Thoracic aorta (tissue), 2 donors: ENCODE results near the gene GATAD2A. TPM values are rescaled to one million over a fixed set of nuclear protein-coding genes. Genes with fewer than 3 reads are reported as not detected.
A peak's percentile ranks its signal among the peaks of the same experiment; 100 is the strongest.

Experiments
- ATAC-seq: fragments of 150-250 bp; one replicate; pipeline ENCODE4 v1.8.0; 2017; ENCODE audit warnings: low read depth; ENCODE audit not compliant: insufficient number of reproducible peaks, low FRiP score
- DNase-seq: peaks from one replicate; pipeline ENCODE4 v3.0.0-alpha.2; 2020; ENCODE audit warnings: low spot score
- H3K27ac ChIP-seq, 2 donors: fragments of 200-600 bp; sonication (generic); 1 replicate in 1 of 2; 2 replicates in 1 of 2; pipeline ENCODE4 v1.5.1; 2016; ENCODE audit warnings: mild to moderate bottlenecking in 2 of 2, moderate library complexity in 2 of 2
- H3K27me3 ChIP-seq: fragments of 200-600 bp; sonication (generic); replicated peaks from 2 replicates; pipeline ENCODE4 v1.6.0; 2016; ENCODE audit warnings: mild to moderate bottlenecking; ENCODE audit not compliant: insufficient read depth
- H3K36me3 ChIP-seq: fragments of 200-600 bp; sonication (generic); one replicate; pipeline ENCODE4 v1.5.1; 2016
- H3K4me1 ChIP-seq, 2 donors: fragments of 200-600 bp; sonication (generic); 1 replicate in 1 of 2; 2 replicates in 1 of 2; pipeline versions ENCODE4 v1.5.1 to v1.6.0; 2016; ENCODE audit warnings: low read depth in 2 of 2, mild to moderate bottlenecking in 1 of 2; ENCODE audit not compliant: control insufficient read depth in 1 of 2
- H3K4me3 ChIP-seq: fragments of 200-600 bp; sonication (generic); 2 replicates; pipeline ENCODE4 v1.5.1; 2016; ENCODE audit warnings: mild to moderate bottlenecking
- H3K9me3 ChIP-seq: fragments of 200-600 bp; sonication (generic); 2 replicates; pipeline ENCODE4 v1.5.1; 2016
- total RNA-seq, 2 donors: library from RNA; depleted of rRNA; stranded (reverse); fragments of >200 nt; gene quantifications; one replicate each; pipeline versions ENCODE4 v1.1.0 to v1.2.3, GENCODE V29; 2016
- TF ChIP-seq, protein P1 (sequence below): fragments of 200-600 bp; sonication (generic); IDR thresholded peaks from one replicate; pipeline ENCODE4 v1.5.1; 2019; ENCODE audit warnings: antibody characterized with exemption

The GATAD2A gene
- total RNA-seq, 2 donors from 2014 or later = 55.9 to 79.1 TPM

DNA sequence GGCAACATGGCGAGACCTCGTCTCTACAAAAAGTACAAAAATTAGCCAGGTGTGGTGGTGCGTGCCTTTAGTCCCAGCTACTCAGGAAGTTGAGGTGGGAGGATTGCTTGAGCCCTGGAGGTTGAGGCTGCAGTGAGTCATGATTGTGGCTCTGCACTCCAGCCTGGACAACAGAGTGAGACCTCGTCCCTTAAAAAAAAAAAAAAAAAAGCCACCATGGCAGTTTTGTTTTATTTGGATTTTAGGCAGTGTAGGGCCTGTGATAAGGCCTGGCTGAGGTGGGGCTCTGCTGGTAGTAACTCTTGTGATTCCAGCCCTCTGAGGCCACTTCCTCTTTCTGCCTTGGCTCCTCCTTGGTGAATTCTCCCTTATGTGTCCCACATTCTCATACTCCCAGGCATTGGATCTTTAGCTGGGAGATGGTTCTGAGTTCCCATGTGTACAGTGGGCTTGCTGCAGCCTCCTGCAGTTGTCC lies 39.2 kb downstream of the GATAD2A start:
- Histone ChIP-seq H3K4me3 (no peak overlapping the region), H3K36me3 (no peaks in the 10 kb centered on the region), H3K4me1 (peaks cover 10 to 35% of the 10 kb centered on the region in 2 donors), H3K27me3 (no peaks in the 10 kb centered on the region), H3K9me3 (no peaks in the 10 kb centered on the region), H3K27ac (peak overlapping the region; percentile 14 to 61)
- DNase-seq (no peak), ATAC-seq (peak; percentile 63)
- TF ChIP-seq, protein P1, sequence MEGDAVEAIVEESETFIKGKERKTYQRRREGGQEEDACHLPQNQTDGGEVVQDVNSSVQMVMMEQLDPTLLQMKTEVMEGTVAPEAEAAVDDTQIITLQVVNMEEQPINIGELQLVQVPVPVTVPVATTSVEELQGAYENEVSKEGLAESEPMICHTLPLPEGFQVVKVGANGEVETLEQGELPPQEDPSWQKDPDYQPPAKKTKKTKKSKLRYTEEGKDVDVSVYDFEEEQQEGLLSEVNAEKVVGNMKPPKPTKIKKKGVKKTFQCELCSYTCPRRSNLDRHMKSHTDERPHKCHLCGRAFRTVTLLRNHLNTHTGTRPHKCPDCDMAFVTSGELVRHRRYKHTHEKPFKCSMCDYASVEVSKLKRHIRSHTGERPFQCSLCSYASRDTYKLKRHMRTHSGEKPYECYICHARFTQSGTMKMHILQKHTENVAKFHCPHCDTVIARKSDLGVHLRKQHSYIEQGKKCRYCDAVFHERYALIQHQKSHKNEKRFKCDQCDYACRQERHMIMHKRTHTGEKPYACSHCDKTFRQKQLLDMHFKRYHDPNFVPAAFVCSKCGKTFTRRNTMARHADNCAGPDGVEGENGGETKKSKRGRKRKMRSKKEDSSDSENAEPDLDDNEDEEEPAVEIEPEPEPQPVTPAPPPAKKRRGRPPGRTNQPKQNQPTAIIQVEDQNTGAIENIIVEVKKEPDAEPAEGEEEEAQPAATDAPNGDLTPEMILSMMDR = no peak

DNA sequence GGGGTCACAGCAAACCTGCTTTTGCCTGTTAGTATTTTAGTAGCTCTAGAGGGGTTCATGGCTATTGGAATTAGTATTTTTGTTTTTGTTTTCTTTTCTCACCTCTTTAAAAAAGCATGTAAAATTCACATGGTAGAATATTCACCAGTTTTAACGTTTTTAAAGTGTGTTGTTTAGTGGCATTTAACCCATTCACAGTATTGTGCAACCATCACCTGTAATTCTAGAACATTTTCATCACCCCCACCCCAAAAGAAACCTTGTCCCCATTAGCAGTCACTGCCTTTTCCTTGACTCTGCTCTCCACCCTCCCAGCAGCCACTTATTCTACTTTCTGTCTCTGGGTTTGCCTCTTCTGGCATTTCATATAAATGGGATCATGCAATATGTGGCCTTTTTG lies 39.8 kb downstream of the GATAD2A start:
- ATAC-seq (no peak), DNase-seq (no peak)
- H3K36me3 ChIP-seq = no peaks in the 10 kb centered on the region
- H3K27me3 ChIP-seq = no peaks in the 10 kb centered on the region
- TF ChIP-seq, protein P1 = no peak
- no peaks in the 10 kb centered on the region for H3K9me3 ChIP-seq
- peak overlapping the region; percentile 14 to 61 for H3K27ac ChIP-seq
- H3K4me1 ChIP-seq = peaks cover 10 to 35% of the 10 kb centered on the region in 2 donors
- no peak overlapping the region for H3K4me3 ChIP-seq

DNA sequence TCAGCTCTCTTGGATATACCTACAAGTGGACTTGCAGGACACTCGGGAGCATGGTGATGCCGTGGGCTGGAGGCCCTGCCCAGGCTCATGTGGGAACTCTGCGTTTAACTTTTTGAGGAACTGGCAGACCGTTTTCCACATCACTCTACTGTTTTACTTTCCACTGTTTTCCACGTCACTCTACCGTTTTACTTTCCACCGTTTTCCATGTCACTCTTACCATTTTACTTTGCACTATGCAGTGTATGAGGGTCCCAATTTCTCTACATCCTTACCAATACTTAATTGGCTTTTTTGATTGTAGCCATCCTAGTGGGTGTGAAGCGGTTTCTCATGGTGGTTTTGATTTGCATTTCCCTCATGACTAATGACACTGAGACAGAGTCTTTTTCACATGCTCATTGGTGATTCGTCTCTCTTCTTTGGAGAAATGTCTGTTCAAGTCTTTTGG lies 40.5 kb downstream of the GATAD2A start:
- TF ChIP-seq, protein P1 = no peak
- no peak for DNase-seq
- Histone ChIP-seq H3K27ac (no peak overlapping the region), H3K36me3 (no peaks in the 10 kb centered on the region), H3K4me3 (no peak overlapping the region), H3K9me3 (no peaks in the 10 kb centered on the region), H3K4me1 (peaks cover 10 to 35% of the 10 kb centered on the region in 2 donors), H3K27me3 (no peaks in the 10 kb centered on the region)
- no peak for ATAC-seq

DNA sequence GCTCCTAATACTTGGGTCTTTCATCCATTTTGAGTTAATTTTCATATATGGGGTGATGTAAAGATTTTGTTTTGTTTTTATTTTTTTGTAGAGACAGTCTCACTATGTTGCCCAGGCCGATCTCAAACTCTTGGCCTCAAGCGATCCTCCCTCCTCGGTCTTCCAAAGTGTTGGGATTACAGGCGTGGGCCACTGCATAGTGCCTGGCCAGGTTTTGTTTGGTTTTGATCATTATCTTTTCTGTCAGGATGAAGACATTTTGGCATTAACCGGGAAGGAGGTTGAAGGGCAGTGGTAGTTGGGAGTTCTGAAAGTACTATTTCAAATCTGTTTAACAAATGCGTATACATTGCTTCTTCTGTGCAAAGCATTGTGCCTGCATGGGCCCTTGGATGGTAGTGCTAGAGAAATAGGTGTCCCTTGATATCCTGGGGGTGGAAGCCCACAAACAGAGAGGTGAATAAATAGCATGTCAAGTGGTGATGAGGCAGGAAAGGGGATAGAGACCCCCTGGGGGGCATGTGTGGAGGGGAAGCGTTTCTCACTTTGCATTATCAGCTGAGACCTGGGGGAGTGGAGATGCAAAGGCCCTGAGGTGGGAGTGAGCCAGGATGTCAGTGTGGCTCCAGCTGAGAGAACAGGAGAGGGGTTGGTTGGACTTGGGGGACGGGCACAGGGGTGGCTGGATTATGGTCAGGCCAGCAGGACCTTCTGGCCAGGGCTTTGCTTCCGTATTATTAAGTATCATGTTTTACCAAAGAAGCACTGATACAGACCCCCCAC lies 41.4 kb downstream of the GATAD2A start:
- Histone ChIP-seq H3K27ac (no peak overlapping the region), H3K36me3 (no peaks in the 10 kb centered on the region), H3K9me3 (no peaks in the 10 kb centered on the region), H3K4me1 (peaks cover 10 to 35% of the 10 kb centered on the region in 2 donors), H3K27me3 (no peaks in the 10 kb centered on the region), H3K4me3 (no peak overlapping the region)
- TF ChIP-seq, protein P1 = no peak
- no peak for ATAC-seq
- no peak for DNase-seq

DNA sequence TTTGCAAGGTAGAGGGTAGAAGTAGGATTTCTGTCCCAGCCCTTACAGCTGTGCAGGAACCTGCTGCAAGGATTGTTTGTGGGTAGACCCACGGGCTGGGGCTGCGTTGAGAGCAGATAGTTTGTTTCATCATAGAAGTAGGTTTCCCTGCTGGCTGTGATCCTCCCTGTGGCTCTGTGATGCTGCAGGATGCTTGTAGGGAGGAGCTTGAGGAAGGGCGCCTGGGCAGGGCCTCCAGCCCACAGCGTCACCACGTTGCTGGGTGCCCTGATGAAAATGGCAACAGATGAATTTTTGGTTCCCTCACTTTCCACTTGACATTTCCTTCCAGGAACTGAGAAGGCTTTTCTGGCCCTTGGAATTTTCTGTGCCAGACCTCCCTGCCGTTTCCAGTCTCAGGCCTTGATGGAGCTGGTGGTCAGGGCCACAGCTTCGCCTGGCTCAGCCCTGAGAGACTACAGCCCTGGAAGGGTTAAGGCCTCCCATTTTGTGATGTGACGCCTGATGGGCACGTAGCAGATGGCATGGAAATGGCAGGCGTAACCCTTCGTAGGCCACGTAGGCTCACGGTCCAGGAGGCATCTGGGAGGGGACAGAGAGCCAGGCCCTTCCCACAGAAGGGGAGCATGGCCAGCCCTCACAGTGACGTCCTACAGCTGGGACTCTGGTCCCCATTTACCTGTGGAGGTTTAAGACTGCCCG lies 42.2 kb downstream of the GATAD2A start:
- TF ChIP-seq, protein P1 = no peak
- no peak for DNase-seq
- Histone ChIP-seq H3K9me3 (no peaks in the 10 kb centered on the region), H3K4me1 (peaks cover 10 to 35% of the 10 kb centered on the region in 2 donors), H3K4me3 (no peak overlapping the region), H3K27me3 (no peaks in the 10 kb centered on the region), H3K27ac (peak overlapping the region in 1 of 2 donors; percentile 11), H3K36me3 (no peaks in the 10 kb centered on the region)
- ATAC-seq = no peak
